Parathyroid adenoma (tissue), 2 donors: ENCODE measurements around the gene PRKAB1.
A peak's percentile ranks its signal among the peaks of the same experiment; 100 is the strongest.

Source experiments
- H2AFZ ChIP-seq: fragments of 300-600 bp; sonication (generic); one replicate; pipeline ENCODE4 v1.7.0; 2017; ENCODE audit warnings: antibody characterized with exemption, mild to moderate bottlenecking
- H3K27ac ChIP-seq: fragments of 300-600 bp; sonication (generic); one replicate; pipeline ENCODE4 v1.7.0; 2017
- H3K27me3 ChIP-seq: fragments of 300-600 bp; sonication (generic); one replicate; pipeline ENCODE4 v1.7.0; 2017; ENCODE audit warnings: low read length; ENCODE audit not compliant: control insufficient read depth, insufficient read depth
- H3K36me3 ChIP-seq: fragments of 300-600 bp; sonication (generic); one replicate; pipeline ENCODE4 v1.7.0; 2017; ENCODE audit warnings: low read length; ENCODE audit not compliant: control insufficient read depth, insufficient read depth
- H3K4me1 ChIP-seq: fragments of 300-600 bp; sonication (generic); one replicate; pipeline ENCODE4 v1.7.0; 2017; ENCODE audit warnings: control low read depth
- H3K4me2 ChIP-seq: fragments of 300-600 bp; sonication (generic); one replicate; pipeline ENCODE4 v1.7.0; 2017; ENCODE audit warnings: low read length
- H3K4me3 ChIP-seq: fragments of 300-600 bp; sonication (generic); one replicate; pipeline ENCODE4 v1.7.0; 2017; ENCODE audit warnings: low read depth, low read length
- H3K79me2 ChIP-seq: fragments of 300-600 bp; sonication (generic); one replicate; pipeline ENCODE4 v1.7.0; 2017; ENCODE audit warnings: control low read depth
- H3K9ac ChIP-seq: fragments of 300-600 bp; sonication (generic); one replicate; pipeline ENCODE4 v1.7.0; 2017; ENCODE audit warnings: mild to moderate bottlenecking
- H3K9me3 ChIP-seq: fragments of 300-600 bp; sonication (generic); one replicate; pipeline ENCODE4 v1.7.0; 2017; ENCODE audit warnings: low read length; ENCODE audit not compliant: control insufficient read depth
- CTCF ChIP-seq: fragments of 300-600 bp; sonication (generic); IDR thresholded peaks from one replicate; pipeline ENCODE4 v1.7.0; 2017; ENCODE audit warnings: antibody characterized with exemption, mild to moderate bottlenecking
- donor health status: primary hyperparathyroidism.

Gene PRKAB1

GRCh38 chr12:119659289-119659897, 8.5 kb upstream of the PRKAB1 start:
- peak; percentile 94 for TF ChIP-seq CTCF
- Histone ChIP-seq H3K9me3 (no peaks in the 10 kb centered on the region), H3K27me3 (no peaks in the 10 kb centered on the region), H3K9ac (no peak overlapping the region), H3K79me2 (no peaks in the 10 kb centered on the region), H3K4me3 (no peak overlapping the region), H3K36me3 (no peaks in the 10 kb centered on the region), H3K4me1 (peaks cover under 1% of the 10 kb centered on the region), H3K4me2 (no peak overlapping the region), H3K27ac (no peak overlapping the region), H2AFZ (no peak overlapping the region)

GRCh38 chr12:119660076-119660475, 7.9 kb upstream of the PRKAB1 start:
- no peaks in the 10 kb centered on the region for H3K9me3 ChIP-seq
- H3K27ac ChIP-seq: no peak overlapping the region
- H3K4me2 ChIP-seq: no peak overlapping the region
- H2AFZ ChIP-seq: no peak overlapping the region
- TF ChIP-seq CTCF: no peak
- H3K9ac ChIP-seq: no peak overlapping the region
- peaks cover 6% of the 10 kb centered on the region for H3K4me1 ChIP-seq
- H3K27me3 ChIP-seq: no peaks in the 10 kb centered on the region
- H3K4me3 ChIP-seq: no peak overlapping the region
- no peaks in the 10 kb centered on the region for H3K36me3 ChIP-seq
- no peaks in the 10 kb centered on the region for H3K79me2 ChIP-seq

- Histone ChIP-seq H3K27ac (no peak overlapping the region), H3K36me3 (no peaks in the 10 kb centered on the region), H3K4me2 (no peak overlapping the region), H3K27me3 (no peaks in the 10 kb centered on the region), H3K79me2 (no peaks in the 10 kb centered on the region), H3K4me3 (no peak overlapping the region), H3K9ac (no peak overlapping the region), H3K4me1 (peaks cover 23% of the 10 kb centered on the region), H3K9me3 (no peaks in the 10 kb centered on the region), H2AFZ (no peak overlapping the region)
- TF ChIP-seq CTCF: no peak
These were observed 6.1 kb upstream of the PRKAB1 start for GRCh38 chr12:119661882-119662281.

- Histone ChIP-seq H3K4me3 (no peak overlapping the region), H3K27ac (peak overlapping the region; percentile 33), H3K36me3 (no peaks in the 10 kb centered on the region), H2AFZ (no peak overlapping the region), H3K4me1 (peaks cover 34% of the 10 kb centered on the region), H3K27me3 (no peaks in the 10 kb centered on the region), H3K4me2 (peak overlapping the region; percentile 45), H3K9me3 (no peaks in the 10 kb centered on the region), H3K9ac (no peak overlapping the region), H3K79me2 (peaks cover 7% of the 10 kb centered on the region)
- no peak for TF ChIP-seq CTCF
These were observed 3.3 kb upstream of the PRKAB1 start for GRCh38 chr12:119664642-119665041.
